Pancreas (tissue), 10 donors: ENCODE data around the gene SMG1. TPM values are rescaled to one million over a fixed set of nuclear protein-coding genes. Genes with fewer than 3 reads are reported as not detected.

ENCODE experiments used
- ATAC-seq, 4 donors: fragments of 200-7000 bp; cut with Tn5 transposase; one replicate each; pipeline versions ENCODE4 v1.8.0 to v1.9.1; 2020; ENCODE audit warnings: mild to moderate bottlenecking in 4 of 4, moderate library complexity in 4 of 4
- DNase-seq, 6 donors: peaks; one replicate each; pipeline ENCODE4 v3.0.0-alpha.2; 2020
- FAIRE-seq: peaks from 2 replicates; lab custom pipeline; 2012; peaks lifted over from hg19 to GRCh38; lab: Jason Lieb, UNC
- H3K27ac ChIP-seq, 4 donors: fragments of 200-600 bp; sonication (generic); 1 replicate in 3 of 4; 2 replicates in 1 of 4; pipeline versions ENCODE4 v1.5.0 to v1.8.0; 2020
- H3K27me3 ChIP-seq, 4 donors: fragments of 200-600 bp; one replicate each; pipeline ENCODE4 v1.8.0; 2021
- H3K36me3 ChIP-seq, 3 donors: fragments of 200-600 bp; sonication (generic) in 1 of 3; one replicate each; pipeline versions ENCODE4 v1.5.0 to v1.8.0; 2020 to 2021
- H3K4me1 ChIP-seq, 3 donors: fragments of 200-600 bp; one replicate each; pipeline ENCODE4 v1.8.0; 2021
- H3K4me3 ChIP-seq, 4 donors: fragments of 200-600 bp; sonication (generic) in 2 of 4; one replicate each; pipeline versions ENCODE4 v1.5.0 to v1.8.0; 2020 to 2021
- H3K9me3 ChIP-seq, 4 donors: fragments of 200-600 bp; one replicate each; pipeline ENCODE4 v1.8.0; 2021
- CTCF ChIP-seq, 4 donors: fragments of 200-600 bp; sonication (generic) in 3 of 4; IDR thresholded peaks; one replicate each; pipeline versions ENCODE4 v1.5.0 to v1.8.0; 2021; ENCODE audit warnings: antibody characterized with exemption in 4 of 4
- WGBS, 2 donors: extraction: QIAGEN DNeasy Blood & Tissue Kit; methylation state at CpG; one replicate each; pipeline ENCODE4 v1.1.7; 2013; 5-methylcytosine and 5-hydroxymethylcytosine counted together
- intact Hi-C, 3 donors: fragments of 100-400 bp; cut with DNase I; formaldehyde crosslinking; loops; one replicate each; pipeline versions ENCODE4 v1.11.1 to v1.14.2; 2022
- polyA plus RNA-seq, 2 donors: library from polyadenylated mRNA; stranded (reverse); fragments of 200-250 nt; gene quantifications; one replicate each; pipeline ENCODE4 v1.2.3, GENCODE V29; 2013
- total RNA-seq, 6 donors: library from RNA; stranded (reverse); fragmentation: NEBNext Ultra II Directional in 4 of 6; extraction: Animal tissue kit (Norgen Biotek cat#: 25700) in 4 of 6; gene quantifications; one replicate each; pipeline versions ENCODE4 v1.2.1 to v1.2.4, GENCODE V29; 2021 to 2023
- donor health status: healthy with polysubstance abuse.
- donor health status: DM: no; HTN: no; CAD: no; lungs with moderate emphysema.
- donor health status: DM: no; HTN: no; CAD: no.
- donor health status: control.
- donor health status: control.
- donor health status: Bipolar disorder and iron deficiency.
- donor health status: DM: yes; HTN: yes; CAD: no.
- donor health status: DM: no; HTN: no; CAD: no.
- donor health status: DM: no; HTN: no; CAD: no.
- donor health status: DM: yes; HTN: yes; CAD: no.

Gene SMG1
- total and polyA plus RNA-seq, 8 donors: 9.8 to 52.2 (median 27.5) TPM

GRCh38 chr16:18833707-18834505, 92.3 kb downstream of the SMG1 start:
- no peak overlapping the region for H3K27ac ChIP-seq
- WGBS, 2 donors: 91 to 92% methylated on average over 9 of the region's 9 CpGs
- no peak for TF ChIP-seq CTCF (IDR thresholded peaks at IDR 0.05)
- no peaks in the 10 kb centered on the region for H3K9me3 ChIP-seq
- no peak for FAIRE-seq
- ATAC-seq: no peak
- H3K4me3 ChIP-seq: no peak overlapping the region
- H3K36me3 ChIP-seq: peaks cover 7 to 96% (median 48%) of the 10 kb centered on the region in 3 donors
- no peaks in the 10 kb centered on the region for H3K4me1 ChIP-seq
- H3K27me3 ChIP-seq: no peaks in the 10 kb centered on the region
- intact Hi-C loops: no loop called here
- DNase-seq: no peak

- H3K27me3 ChIP-seq: no peaks in the 10 kb centered on the region
- 88 to 94% methylated on average over 8 of the region's 8 CpGs for WGBS, 2 donors
- intact Hi-C loops: no loop called here
- no peaks in the 10 kb centered on the region for H3K4me1 ChIP-seq
- ATAC-seq (no peak), FAIRE-seq (no peak), DNase-seq (no peak)
- no peaks in the 10 kb centered on the region for H3K9me3 ChIP-seq
- H3K27ac ChIP-seq: no peak overlapping the region
- no peak overlapping the region for H3K4me3 ChIP-seq
- H3K36me3 ChIP-seq: peaks cover 7 to 97% (median 44%) of the 10 kb centered on the region in 3 donors
- no peak for TF ChIP-seq CTCF (IDR thresholded peaks at IDR 0.05)
Observed at GRCh38 chr16:18832613-18833012, 93.6 kb downstream of the SMG1 start.

- WGBS, 2 donors: 80 to 81% methylated on average over 2 of the region's 2 CpGs
- TF ChIP-seq CTCF (IDR thresholded peaks at IDR 0.05): no peak
- no peak overlapping the region for H3K4me3 ChIP-seq
- no peaks in the 10 kb centered on the region for H3K27me3 ChIP-seq
- no peak overlapping the region for H3K27ac ChIP-seq
- FAIRE-seq (no peak), DNase-seq (no peak), ATAC-seq (no peak)
- no peaks in the 10 kb centered on the region for H3K9me3 ChIP-seq
- H3K36me3 ChIP-seq: peaks cover 7 to 91% (median 39%) of the 10 kb centered on the region in 3 donors
- no peaks in the 10 kb centered on the region for H3K4me1 ChIP-seq
- intact Hi-C loops: no loop called here
Observed at GRCh38 chr16:18832006-18832405, 94.2 kb downstream of the SMG1 start.

- H3K27me3 ChIP-seq: no peaks in the 10 kb centered on the region
- ATAC-seq (no peak), FAIRE-seq (no peak), DNase-seq (no peak)
- 96 to 97% methylated on average over 6 of the region's 6 CpGs for WGBS, 2 donors
- no peak for TF ChIP-seq CTCF (IDR thresholded peaks at IDR 0.05)
- peaks cover 4 to 63% (median 13%) of the 10 kb centered on the region in 3 donors for H3K36me3 ChIP-seq
- no peaks in the 10 kb centered on the region for H3K9me3 ChIP-seq
- no peak overlapping the region for H3K4me3 ChIP-seq
- no peaks in the 10 kb centered on the region for H3K4me1 ChIP-seq
- intact Hi-C loops: no loop called here
- H3K27ac ChIP-seq: no peak overlapping the region
Observed at GRCh38 chr16:18829251-18829650, 97.0 kb downstream of the SMG1 start.

- Histone ChIP-seq H3K4me3 (no peak overlapping the region), H3K4me1 (no peaks in the 10 kb centered on the region), H3K27ac (no peak overlapping the region), H3K27me3 (no peaks in the 10 kb centered on the region), H3K9me3 (no peaks in the 10 kb centered on the region), H3K36me3 (peaks cover 4 to 50% (median 9%) of the 10 kb centered on the region in 3 donors)
- FAIRE-seq: no peak
- no peak for ATAC-seq
- no peak for TF ChIP-seq CTCF (IDR thresholded peaks at IDR 0.05)
- intact Hi-C loops: no loop called here
- WGBS, 2 donors: 94 to 96% methylated on average over 4 of the region's 4 CpGs
- DNase-seq: no peak
Observed at GRCh38 chr16:18827890-18828289, 98.3 kb downstream of the SMG1 start.
